ENCODE data around the gene RFWD3. TPM values are rescaled to one million over a fixed set of nuclear protein-coding genes. Genes with fewer than 3 reads are reported as not detected.
"Not testable (repeated sequence)": the region's sequence is repeated elsewhere in the genome, so short reads cannot be mapped to it uniquely, and the experiment has no call there.

The RFWD3 gene
- total and polyA plus RNA-seq, 2 of the 13 experiments (the other 11 are each of a cell fraction or from before 2014, with no cell fraction given) = 23.4 to 62.6 TPM

DNA sequence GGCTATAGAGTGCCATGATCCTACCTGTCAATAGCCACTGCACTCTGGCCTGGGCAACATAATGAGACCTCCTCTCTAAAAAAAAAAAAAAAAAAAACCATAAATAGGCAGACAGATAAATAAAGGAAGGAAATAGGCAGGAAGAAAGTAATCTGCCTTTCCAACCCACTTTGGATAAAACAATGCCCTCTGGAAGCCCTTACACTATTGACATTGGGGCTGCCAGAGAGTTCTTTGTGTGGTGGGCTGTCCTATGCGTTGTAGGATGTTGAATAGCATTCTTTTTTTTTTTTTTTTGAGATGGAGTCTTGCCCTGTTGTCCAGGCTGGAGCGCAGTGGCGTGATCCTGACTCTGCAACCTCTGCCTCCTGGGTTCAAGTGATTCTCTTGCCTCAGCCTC is 7.2 kb upstream of the RFWD3 start:
- Histone ChIP-seq H3K9ac (ENCODE audit: insufficient read depth, low read depth, low read length) (no peak overlapping the region), H2AFZ (ENCODE audit: low read length) (no peak overlapping the region), H3K4me2 (ENCODE audit: low read depth, low read length) (no peak overlapping the region), H3K4me1 (ENCODE audit: insufficient read depth, low read length) (no peaks in the 10 kb centered on the region), H3K27ac (ENCODE audit: extremely low read length, insufficient read depth, low read length) (no peak overlapping the region), H3K27me3 (ENCODE audit: control insufficient read depth in 1 of 2, insufficient read depth in 2 of 2, low read length in 2 of 2) (no peaks in the 10 kb centered on the region), H3K4me3 (replicated peaks in 1 of 3; ENCODE audit: insufficient read depth in 1 of 3, low read depth in 2 of 3, low read length in 3 of 3) (no peak overlapping the region), H3K9me3 (ENCODE audit: low read length) (no peaks in the 10 kb centered on the region), H3K79me2 (ENCODE audit: insufficient read depth, low read length) (no peaks in the 10 kb centered on the region), H3K36me3 (replicated peaks in 1 of 2; ENCODE audit: control insufficient read depth in 1 of 2, insufficient read depth in 2 of 2, low read length in 2 of 2) (peaks cover 2 to 10% of the 10 kb centered on the region in 2 experiments; a peak in 3 of 5 replicates), H4K20me1 (ENCODE audit: insufficient read depth, low read length) (no peaks in the 10 kb centered on the region)
- ChIA-PET CTCF (ENCODE audit: low intra/inter-chr PET ratio, low total read pairs) (no interaction called here), POLR2A (no interaction called here)
- FAIRE-seq (no peak), ATAC-seq (no peak), DNase-seq (ENCODE audit: low spot score) (no peak)
- WGBS (ENCODE audit: low lambda C conversion rate) = 95% methylated on average over 3 of the region's 3 CpGs
- in situ Hi-C loops (cut with HindIII; ENCODE audit: extremely low pct_ligation_motif_present, low pct_unique_long_range_greater_than_20kb) (no loop called here), intact Hi-C loops (cut with micrococcal nuclease; ENCODE audit: unreplicated experiment) (no loop called here)
- no TSS peak for BruUV-seq (replicated peaks)
- no peak for TF ChIP-seq XBP1 (CRISPR knock-in tag; IDR thresholded peaks at IDR 0.05)
- no peak for TF ChIP-seq MAF1 (CRISPR knock-in tag; IDR thresholded peaks at IDR 0.05; ENCODE audit: borderline replicate concordance)
- TF ChIP-seq U2AF1 (optimal IDR thresholded peaks at IDR 0.05; ENCODE audit: low read depth, low read length) = no peak
- no peak for TF ChIP-seq SRSF9 (IDR thresholded peaks at IDR 0.05; ENCODE audit: borderline replicate concordance, insufficient read depth, low read depth, low read length, poor library complexity, severe bottlenecking)
- TF ChIP-seq, protein P1, sequence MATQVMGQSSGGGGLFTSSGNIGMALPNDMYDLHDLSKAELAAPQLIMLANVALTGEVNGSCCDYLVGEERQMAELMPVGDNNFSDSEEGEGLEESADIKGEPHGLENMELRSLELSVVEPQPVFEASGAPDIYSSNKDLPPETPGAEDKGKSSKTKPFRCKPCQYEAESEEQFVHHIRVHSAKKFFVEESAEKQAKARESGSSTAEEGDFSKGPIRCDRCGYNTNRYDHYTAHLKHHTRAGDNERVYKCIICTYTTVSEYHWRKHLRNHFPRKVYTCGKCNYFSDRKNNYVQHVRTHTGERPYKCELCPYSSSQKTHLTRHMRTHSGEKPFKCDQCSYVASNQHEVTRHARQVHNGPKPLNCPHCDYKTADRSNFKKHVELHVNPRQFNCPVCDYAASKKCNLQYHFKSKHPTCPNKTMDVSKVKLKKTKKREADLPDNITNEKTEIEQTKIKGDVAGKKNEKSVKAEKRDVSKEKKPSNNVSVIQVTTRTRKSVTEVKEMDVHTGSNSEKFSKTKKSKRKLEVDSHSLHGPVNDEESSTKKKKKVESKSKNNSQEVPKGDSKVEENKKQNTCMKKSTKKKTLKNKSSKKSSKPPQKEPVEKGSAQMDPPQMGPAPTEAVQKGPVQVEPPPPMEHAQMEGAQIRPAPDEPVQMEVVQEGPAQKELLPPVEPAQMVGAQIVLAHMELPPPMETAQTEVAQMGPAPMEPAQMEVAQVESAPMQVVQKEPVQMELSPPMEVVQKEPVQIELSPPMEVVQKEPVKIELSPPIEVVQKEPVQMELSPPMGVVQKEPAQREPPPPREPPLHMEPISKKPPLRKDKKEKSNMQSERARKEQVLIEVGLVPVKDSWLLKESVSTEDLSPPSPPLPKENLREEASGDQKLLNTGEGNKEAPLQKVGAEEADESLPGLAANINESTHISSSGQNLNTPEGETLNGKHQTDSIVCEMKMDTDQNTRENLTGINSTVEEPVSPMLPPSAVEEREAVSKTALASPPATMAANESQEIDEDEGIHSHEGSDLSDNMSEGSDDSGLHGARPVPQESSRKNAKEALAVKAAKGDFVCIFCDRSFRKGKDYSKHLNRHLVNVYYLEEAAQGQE (IDR thresholded peaks at IDR 0.05; ENCODE audit: borderline replicate concordance in 1 of 2, low read depth in 1 of 2, low read length in 2 of 2) = no peak
- no peak for TF ChIP-seq SCMH1 (CRISPR knock-in tag; IDR thresholded peaks at IDR 0.05; ENCODE audit: borderline replicate concordance)
- TF ChIP-seq ZFP37 (CRISPR knock-in tag; IDR thresholded peaks at IDR 0.05; ENCODE audit: borderline replicate concordance) = no peak

DNA sequence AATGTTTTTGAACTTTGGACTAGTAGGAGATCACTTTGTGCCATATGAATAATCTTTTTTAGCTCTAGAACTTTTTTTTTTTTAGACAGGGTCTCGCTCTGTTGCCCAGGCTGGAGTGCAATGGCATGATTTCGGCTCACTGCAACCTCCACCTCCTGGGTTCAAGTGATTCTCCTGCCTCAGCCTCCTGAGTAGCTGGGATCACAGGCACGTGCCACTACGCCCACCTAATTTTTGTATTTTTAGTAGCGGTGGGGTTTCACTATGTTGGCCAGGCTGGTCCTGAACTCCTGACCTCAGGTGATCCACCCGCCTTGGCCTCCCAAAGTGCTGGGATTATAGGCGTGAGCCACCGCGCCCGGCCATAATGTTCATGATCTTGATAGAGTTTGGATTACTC is 2.2 kb upstream of the RFWD3 start:
- FAIRE-seq; BruUV-seq (replicated peaks): not testable (repeated sequence)

More for the DNA sequence above, 2.2 kb upstream of the RFWD3 start:
- H3K9ac ChIP-seq (ENCODE audit: insufficient read depth, low read depth, low read length); H3K27me3 ChIP-seq (ENCODE audit: control insufficient read depth in 1 of 2, insufficient read depth in 2 of 2, low read length in 2 of 2); H2AFZ ChIP-seq (ENCODE audit: low read length); H4K20me1 ChIP-seq (ENCODE audit: insufficient read depth, low read length); H3K27ac ChIP-seq (ENCODE audit: extremely low read length, insufficient read depth, low read length); H3K9me3 ChIP-seq (ENCODE audit: low read length); CTCF ChIA-PET (ENCODE audit: low intra/inter-chr PET ratio, low total read pairs); ATAC-seq; POLR2A ChIA-PET; DNase-seq (ENCODE audit: low spot score); in situ Hi-C loops (cut with HindIII; ENCODE audit: extremely low pct_ligation_motif_present, low pct_unique_long_range_greater_than_20kb); H3K4me3 ChIP-seq (replicated peaks in 1 of 3; ENCODE audit: insufficient read depth in 1 of 3, low read depth in 2 of 3, low read length in 3 of 3); H3K4me2 ChIP-seq (ENCODE audit: low read depth, low read length): not testable (repeated sequence)
- Histone ChIP-seq H3K4me1 (ENCODE audit: insufficient read depth, low read length) (peaks cover 30% of the 10 kb centered on the region), H3K79me2 (ENCODE audit: insufficient read depth, low read length) (peaks cover 27% of the 10 kb centered on the region), H3K36me3 (replicated peaks in 1 of 2; ENCODE audit: control insufficient read depth in 1 of 2, insufficient read depth in 2 of 2, low read length in 2 of 2) (peaks cover 3 to 13% of the 10 kb centered on the region in 2 experiments; a peak in 4 of 5 replicates)
- 98% methylated on average over 10 of the region's 10 CpGs for WGBS (ENCODE audit: low lambda C conversion rate)
- intact Hi-C loops (cut with micrococcal nuclease; ENCODE audit: unreplicated experiment) = loop anchor here (5.0 kb wide), 1 partner anchor 38 kb away; no protein-coding TSS in a partner anchor

All from HepG2 (cell line).